SK-N-SH (cell line): ENCODE results near the gene NFX1. TPM values are rescaled to one million over a fixed set of nuclear protein-coding genes. Genes with fewer than 3 reads are reported as not detected.

Source experiments
- CTCF ChIA-PET: fragments of 300-600, 350-600 bp; formaldehyde crosslinking; extraction: SDS; loops from one replicate; lab custom pipeline; 2021; lab: Yijun Ruan, JAX
- POLR2A ChIA-PET: fragments of 350-600 bp; sonication (Branson Sonifier 250); formaldehyde crosslinking; extraction: SDS; loops from one replicate; lab custom pipeline; 2020; ENCODE audit warnings: antibody characterized with exemption, inconsistent platforms; lab: Yijun Ruan, JAX
- DNase-seq: peaks from one replicate; pipeline ENCODE4 v3.0.0; 2012
- H2AFZ ChIP-seq: fragments of 200-600 bp; sonication (generic); 2 replicates; pipeline ENCODE4 v1.8.1; 2016; ENCODE audit warnings: antibody characterized with exemption, mild to moderate bottlenecking, low read depth
- H3F3A ChIP-seq: fragments of 200-600 bp; sonication (generic); replicated peaks from 2 replicates; pipeline ENCODE3; 2016; ENCODE audit warnings: antibody characterized with exemption, mild to moderate bottlenecking; ENCODE audit not compliant: insufficient read depth
- H3K27ac ChIP-seq, 2 experiments: fragments of 200-500 bp in 1 of 2; fragments of 200-600 bp in 1 of 2; sonication (Bioruptor generic) in 1 of 2; sonication (generic), shearing (Covaris generic) in 1 of 2; 2 replicates each; pipeline versions ENCODE4 v1.5.1 to v1.6.1; 2014 to 2016; ENCODE audit warnings: low read depth in 2 of 2, inconsistent platforms in 1 of 2, low read length in 1 of 2, mild to moderate bottlenecking in 1 of 2, mixed read lengths in 1 of 2
- H3K27me3 ChIP-seq: fragments of 200-600 bp; sonication (generic), shearing (Covaris generic); 2 replicates; pipeline ENCODE4 v1.6.1; 2016; ENCODE audit warnings: mixed run types; ENCODE audit not compliant: insufficient read depth
- H3K36me3 ChIP-seq, 2 experiments: fragments of 200-500 bp in 1 of 2; fragments of 200-600 bp in 1 of 2; sonication (Bioruptor generic) in 1 of 2; sonication (generic) in 1 of 2; replicated peaks in 1 of 2; 2 replicates each; pipeline versions ENCODE3 to v1.5.1; 2014 to 2016; ENCODE audit warnings: low read length in 1 of 2, mild to moderate bottlenecking in 1 of 2; ENCODE audit not compliant: insufficient read depth in 2 of 2, control insufficient read depth in 1 of 2
- H3K4me1 ChIP-seq, 2 experiments: fragments of 200-500 bp in 1 of 2; fragments of 200-600 bp in 1 of 2; sonication (Bioruptor generic) in 1 of 2; sonication (generic), shearing (Covaris generic) in 1 of 2; 2 replicates each; pipeline versions ENCODE4 v1.5.1 to v1.6.1; 2014 to 2016; ENCODE audit warnings: low read depth in 1 of 2, low read length in 1 of 2, mixed run types in 1 of 2; ENCODE audit not compliant: insufficient read depth in 2 of 2, control insufficient read depth in 1 of 2
- H3K4me2 ChIP-seq: fragments of 200-600 bp; sonication (generic), shearing (Covaris generic); 2 replicates; pipeline ENCODE4 v1.6.1; 2017; ENCODE audit warnings: mixed run types
- H3K4me3 ChIP-seq, 2 experiments: fragments of 200-500 bp in 1 of 2; fragments of 200-600 bp in 1 of 2; sonication (Bioruptor generic) in 1 of 2; sonication (generic), shearing (Covaris generic) in 1 of 2; 2 replicates each; pipeline versions ENCODE4 v1.5.1 to v1.8.1; 2014 to 2016; ENCODE audit warnings: low read depth in 2 of 2, inconsistent platforms in 1 of 2, low read length in 1 of 2, mild to moderate bottlenecking in 1 of 2, mixed read lengths in 1 of 2, moderate library complexity in 1 of 2
- H3K79me2 ChIP-seq: fragments of 200-600 bp; sonication (generic); 2 replicates; pipeline ENCODE4 v1.8.1; 2017; ENCODE audit warnings: mild to moderate bottlenecking; ENCODE audit not compliant: insufficient read depth
- H3K9ac ChIP-seq: fragments of 200-600 bp; sonication (generic); 2 replicates; pipeline ENCODE4 v1.6.1; 2017; ENCODE audit warnings: mixed run types
- H3K9me2 ChIP-seq: fragments of 200-600 bp; sonication (generic); 2 replicates; pipeline ENCODE4 v1.6.1; 2017; ENCODE audit warnings: mixed run types
- H3K9me3 ChIP-seq: fragments of 200-600 bp; sonication (generic); 2 replicates; pipeline ENCODE4 v1.6.1; 2017; ENCODE audit warnings: mixed run types, mild to moderate bottlenecking, moderate library complexity
- H4K20me1 ChIP-seq: fragments of 200-600 bp; sonication (generic); 2 replicates; pipeline ENCODE4 v1.6.1; 2017; ENCODE audit warnings: mild to moderate bottlenecking, mixed run types; ENCODE audit not compliant: insufficient read depth
- CHD2 ChIP-seq: fragments of 150-350 bp; IDR thresholded peaks from 2 replicates; pipeline ENCODE4 v1.6.1; 2018; ENCODE audit warnings: low read length; ENCODE audit not compliant: partially characterized antibody
- ELF1 ChIP-seq: IDR thresholded peaks from 2 replicates; pipeline ENCODE4 v1.4.0; 2012
- FOXM1 ChIP-seq: IDR thresholded peaks from 2 replicates; pipeline ENCODE4 v1.4.0; 2012; ENCODE audit warnings: low read depth, mild to moderate bottlenecking
- JUND ChIP-seq: IDR thresholded peaks from 2 replicates; pipeline ENCODE4 v1.4.0; 2012
- MAX ChIP-seq: IDR thresholded peaks from 2 replicates; pipeline ENCODE4 v1.4.0; 2012; ENCODE audit warnings: low read depth
- MEF2A ChIP-seq: IDR thresholded peaks from 2 replicates; pipeline ENCODE4 v1.4.0; 2012; ENCODE audit warnings: low read depth, borderline replicate concordance
- MXI1 ChIP-seq: IDR thresholded peaks from 2 replicates; pipeline ENCODE4 v1.6.1; 2012; ENCODE audit warnings: mild to moderate bottlenecking, low read depth, low read length, improper control_type of control experiment
- NFIC ChIP-seq: IDR thresholded peaks from 2 replicates; pipeline ENCODE4 v1.4.0; 2012; ENCODE audit warnings: borderline replicate concordance
- POLR2AphosphoS5 ChIP-seq: IDR thresholded peaks from 2 replicates; pipeline ENCODE4 v1.6.1; 2012; ENCODE audit warnings: low read depth, low read length
- RCOR1 ChIP-seq: fragments of 150-350 bp; IDR thresholded peaks from 2 replicates; pipeline ENCODE4 v1.6.1; 2017; ENCODE audit warnings: antibody characterized with exemption, low read length
- RXRA ChIP-seq: IDR thresholded peaks from 2 replicates; pipeline ENCODE4 v1.4.0; 2012; ENCODE audit warnings: low read depth, mild to moderate bottlenecking, borderline replicate concordance
- SIN3A ChIP-seq: IDR thresholded peaks from 2 replicates; pipeline ENCODE4 v1.6.1; 2012; ENCODE audit warnings: low read depth, mild to moderate bottlenecking, low read length, moderate library complexity, borderline replicate concordance
- SMC3 ChIP-seq: IDR thresholded peaks from 2 replicates; pipeline ENCODE4 v1.6.1; 2012; ENCODE audit warnings: low read depth, low read length, improper control_type of control experiment
- TAF1 ChIP-seq: IDR thresholded peaks from 2 replicates; pipeline ENCODE4 v1.6.1; 2012; ENCODE audit warnings: low read depth, mild to moderate bottlenecking, low read length, moderate library complexity, borderline replicate concordance
- USF1 ChIP-seq: IDR thresholded peaks from 2 replicates; pipeline ENCODE4 v1.4.0; 2012; ENCODE audit warnings: low read depth, borderline replicate concordance
- ZBTB33 ChIP-seq: IDR thresholded peaks from 2 replicates; pipeline ENCODE4 v1.4.0; 2012; ENCODE audit warnings: low read depth, borderline replicate concordance
- WGBS: methylation state at CpG from one replicate; pipeline ENCODE4 v1.1.6; 2017; ENCODE audit warnings: low lambda C conversion rate; 5-methylcytosine and 5-hydroxymethylcytosine counted together
- polyA plus RNA-seq, 3 experiments: library from polyadenylated mRNA; depleted of rRNA; stranded (reverse); fragments of >200 nt; gene quantifications; 2 replicates each; pipeline ENCODE4 v1.2.3, GENCODE V29; 2012

The NFX1 gene
- polyA plus RNA-seq, 1 of the 3 experiments (the other 2 are of a cell fraction): 19.6 TPM

GRCh38 chr9:33309903-33310302 is 19.6 kb downstream of the NFX1 start:
- Histone ChIP-seq H3K79me2 (peaks cover 10% of the 10 kb centered on the region), H4K20me1 (no peaks in the 10 kb centered on the region), H3K4me1 (no peaks in the 10 kb centered on the region), H3K4me2 (no peak overlapping the region), H3K27ac (no peak overlapping the region), H3K36me3 (peaks cover 78 to 92% of the 10 kb centered on the region in 2 experiments), H2AFZ (no peak overlapping the region), H3K27me3 (no peaks in the 10 kb centered on the region), H3K4me3 (no peak overlapping the region), H3K9ac (no peak overlapping the region), H3F3A (no peaks in the 10 kb centered on the region), H3K9me2 (no peaks in the 10 kb centered on the region), H3K9me3 (no peaks in the 10 kb centered on the region)
- TF ChIP-seq SMC3: no peak
- no peak for TF ChIP-seq FOXM1
- no peak for TF ChIP-seq RXRA
- TF ChIP-seq NFIC: no peak
- no peak for TF ChIP-seq MEF2A
- TF ChIP-seq TAF1: no peak
- no peak for TF ChIP-seq CHD2
- no peak for TF ChIP-seq MXI1
- TF ChIP-seq JUND: no peak
- TF ChIP-seq ZBTB33: no peak
- TF ChIP-seq POLR2AphosphoS5: no peak
- no peak for TF ChIP-seq SIN3A
- TF ChIP-seq MAX: no peak
- TF ChIP-seq RCOR1: no peak
- no peak for TF ChIP-seq ELF1
- ChIA-PET POLR2A (no interaction called here), CTCF (no interaction called here)
- WGBS: 78% methylated on average over 1 of the region's 1 CpG
- no peak for DNase-seq

GRCh38 chr9:33310748-33311147 is 20.4 kb downstream of the NFX1 start:
- no peaks in the 10 kb centered on the region for H3K9me2 ChIP-seq
- H3K27me3 ChIP-seq: no peaks in the 10 kb centered on the region
- H3K9me3 ChIP-seq: no peaks in the 10 kb centered on the region
- ChIA-PET CTCF (interaction anchor here (0.6 kb wide), 1 partner anchor 34 kb away, joined by 3 read pairs; no protein-coding TSS in a partner anchor), POLR2A (no interaction called here)
- no peak overlapping the region for H3K9ac ChIP-seq
- H3K4me2 ChIP-seq: no peak overlapping the region
- H3K79me2 ChIP-seq: peaks cover 7% of the 10 kb centered on the region; the same call in 1 of the 2 replicates
- no peak overlapping the region for H2AFZ ChIP-seq
- H3F3A ChIP-seq: no peaks in the 10 kb centered on the region
- WGBS: 88% methylated on average over 2 of the region's 2 CpGs
- H4K20me1 ChIP-seq: no peaks in the 10 kb centered on the region
- TF ChIP-seq SIN3A: no peak
- TF ChIP-seq FOXM1: no peak
- TF ChIP-seq MAX: no peak
- TF ChIP-seq USF1: no peak
- TF ChIP-seq, all 33 proteins: peak for 0
- H3K4me1 ChIP-seq: no peaks in the 10 kb centered on the region
- no peak for DNase-seq
- H3K36me3 ChIP-seq: peaks cover 75 to 88% of the 10 kb centered on the region in 2 experiments
- no peak overlapping the region for H3K27ac ChIP-seq
- H3K4me3 ChIP-seq: no peak overlapping the region
